ES-I3 (cell line): Measurements from ENCODE around the gene QSOX2.

Source experiments
- H3K36me3 ChIP-seq: 2 replicates; pipeline ENCODE4 v1.6.1; 2013; ENCODE audit warnings: mild to moderate bottlenecking, low read length, control low read depth, moderate library complexity; ENCODE audit not compliant: insufficient read depth
- H3K4me1 ChIP-seq: 2 replicates; pipeline ENCODE4 v1.6.1; 2013; ENCODE audit warnings: mild to moderate bottlenecking, control low read depth, low read length; ENCODE audit not compliant: insufficient read depth
- H3K9ac ChIP-seq: 2 replicates; pipeline ENCODE4 v1.6.1; 2013; ENCODE audit warnings: low read depth, mild to moderate bottlenecking, low read length, moderate library complexity
- H3K9me3 ChIP-seq: 2 replicates; pipeline ENCODE4 v1.6.1; 2013; ENCODE audit warnings: mild to moderate bottlenecking, low read length, moderate library complexity; ENCODE audit not compliant: control insufficient read depth, insufficient read depth

QSOX2 gene

GRCh38 chr9:136210276-136210675 is 35.3 kb downstream of the QSOX2 start:
- Histone ChIP-seq H3K9me3 (no peaks in the 10 kb centered on the region), H3K9ac (no peak overlapping the region), H3K4me1 (no peaks in the 10 kb centered on the region), H3K36me3 (peaks cover 9% of the 10 kb centered on the region)

GRCh38 chr9:136209786-136210185 is 35.8 kb downstream of the QSOX2 start:
- Histone ChIP-seq H3K9me3 (no peaks in the 10 kb centered on the region), H3K36me3 (peaks cover 4% of the 10 kb centered on the region), H3K9ac (no peak overlapping the region), H3K4me1 (no peaks in the 10 kb centered on the region)

GRCh38 chr9:136209232-136209631 is 36.4 kb downstream of the QSOX2 start:
- Histone ChIP-seq H3K36me3 (no peaks in the 10 kb centered on the region; the same call in 1 of the 2 replicates), H3K4me1 (no peaks in the 10 kb centered on the region), H3K9me3 (no peaks in the 10 kb centered on the region), H3K9ac (no peak overlapping the region)

GRCh38 chr9:136208675-136209074 is 36.9 kb downstream of the QSOX2 start:
- Histone ChIP-seq H3K9ac (no peak overlapping the region), H3K4me1 (no peaks in the 10 kb centered on the region), H3K36me3 (no peaks in the 10 kb centered on the region; the same call in 1 of the 2 replicates), H3K9me3 (no peaks in the 10 kb centered on the region)

- no peaks in the 10 kb centered on the region for H3K4me1 ChIP-seq
- H3K9me3 ChIP-seq, result no peaks in the 10 kb centered on the region
- H3K36me3 ChIP-seq, result no peaks in the 10 kb centered on the region; the same call in 1 of the 2 replicates
- H3K9ac ChIP-seq, result no peak overlapping the region
Measured at GRCh38 chr9:136207616-136208015, 38.0 kb downstream of the QSOX2 start.

- Histone ChIP-seq H3K9ac (no peak overlapping the region), H3K9me3 (no peaks in the 10 kb centered on the region), H3K4me1 (no peaks in the 10 kb centered on the region), H3K36me3 (no peaks in the 10 kb centered on the region; the same call in 1 of the 2 replicates)
Measured at GRCh38 chr9:136206602-136207275, 38.9 kb downstream of the QSOX2 start.

GRCh38 chr9:136205707-136205992 is 40.0 kb downstream of the QSOX2 start:
- no peak overlapping the region for H3K9ac ChIP-seq
- H3K9me3 ChIP-seq, result no peaks in the 10 kb centered on the region
- H3K36me3 ChIP-seq, result no peaks in the 10 kb centered on the region; the same call in 1 of the 2 replicates
- H3K4me1 ChIP-seq, result no peaks in the 10 kb centered on the region

- no peaks in the 10 kb centered on the region; the same call in 1 of the 2 replicates for H3K36me3 ChIP-seq
Measured at GRCh38 chr9:136204838-136205706, 40.5 kb downstream of the QSOX2 start, which contains the start of gene LHX3. TSS of gene LHX3 (minus strand) at chr9:136205128. CDS start at chr9:136205012, 116 bp downstream.

GRCh38 chr9:136204145-136204805 is 41.3 kb downstream of the QSOX2 start:
- Histone ChIP-seq H3K9me3 (no peaks in the 10 kb centered on the region), H3K4me1 (no peaks in the 10 kb centered on the region), H3K9ac (no peak overlapping the region), H3K36me3 (no peaks in the 10 kb centered on the region; the same call in 1 of the 2 replicates)

More at GRCh38 chr9:136204838-136205706, 40.5 kb downstream of the QSOX2 start, which contains the start of gene LHX3:
- Histone ChIP-seq H3K9me3 (no peaks in the 10 kb centered on the region), H3K9ac (no peak within 1 kb of the TSS), H3K4me1 (no peaks in the 10 kb centered on the region)

GRCh38 chr9:136203408-136204144 is 42.0 kb downstream of the QSOX2 start:
- H3K36me3 ChIP-seq, result no peaks in the 10 kb centered on the region; the same call in 1 of the 2 replicates
- no peaks in the 10 kb centered on the region for H3K9me3 ChIP-seq
- H3K4me1 ChIP-seq, result no peaks in the 10 kb centered on the region
- H3K9ac ChIP-seq, result no peak overlapping the region; the same call in 1 of the 2 replicates

- H3K4me1 ChIP-seq, result no peaks in the 10 kb centered on the region
- no peaks in the 10 kb centered on the region for H3K9me3 ChIP-seq
- H3K9ac ChIP-seq, result no peak overlapping the region; the same call in 1 of the 2 replicates
- no peaks in the 10 kb centered on the region for H3K36me3 ChIP-seq
Measured at GRCh38 chr9:136202454-136203407, 42.9 kb downstream of the QSOX2 start.

GRCh38 chr9:136201609-136202453 is 43.8 kb downstream of the QSOX2 start:
- Histone ChIP-seq H3K9ac (no peak overlapping the region), H3K36me3 (no peaks in the 10 kb centered on the region), H3K9me3 (no peaks in the 10 kb centered on the region), H3K4me1 (peaks cover 2% of the 10 kb centered on the region; the same call in 1 of the 2 replicates)
